K562 (cell line): Measurements from ENCODE around the gene PRRT1. TPM values are rescaled to one million over a fixed set of nuclear protein-coding genes. Genes with fewer than 3 reads are reported as not detected.

Source experiments
- ARNT ChIP-seq, 2 experiments: fragments of 450-650 bp; IDR thresholded peaks; 2 replicates each; pipeline ENCODE4 v1.6.1; 2016; ENCODE audit warnings: mild to moderate bottlenecking in 1 of 2
- ATF1 ChIP-seq, 2 experiments: fragments of 450-650 bp in 1 of 2; IDR thresholded peaks; 2 replicates each; pipeline ENCODE4 v1.6.1; 2016; ENCODE audit warnings: missing compliant biosample characterization in 1 of 2, missing genetic modification characterization in 1 of 2
- ELF2 ChIP-seq: fragments of 250-450 bp; sonication (Bioruptor Pico); IDR thresholded peaks from 2 replicates; pipeline ENCODE4 v1.5.0; 2021; ENCODE audit warnings: mild to moderate bottlenecking
- HINFP ChIP-seq: fragments of 450-650 bp; conservative IDR thresholded peaks from 2 replicates; pipeline ENCODE4 v1.6.1; 2016; ENCODE audit warnings: missing genetic modification characterization, low read depth, mild to moderate bottlenecking, control low read depth, missing compliant biosample characterization
- HNRNPL ChIP-seq: fragments of 200-400 bp; formaldehyde crosslinking; IDR thresholded peaks from 2 replicates; pipeline ENCODE4 v1.6.1; 2017; ENCODE audit warnings: low read depth, mild to moderate bottlenecking, low read length
- JUNB ChIP-seq: fragments of 450-650 bp; formaldehyde crosslinking; conservative IDR thresholded peaks from 2 replicates; pipeline ENCODE4 v1.4.0; 2020; ENCODE audit warnings: mild to moderate bottlenecking
- KDM1A ChIP-seq, 2 experiments: fragments of 450-650 bp; IDR thresholded peaks; 2 replicates each; pipeline ENCODE4 v1.6.1; 2016; ENCODE audit warnings: mild to moderate bottlenecking in 2 of 2
- LCOR ChIP-seq: sonication (generic); formaldehyde crosslinking; IDR thresholded peaks from 2 replicates; pipeline ENCODE4 v1.8.0; 2022; ENCODE audit warnings: mild to moderate bottlenecking, missing genetic modification reagents
- MEF2A ChIP-seq: IDR thresholded peaks from 2 replicates; pipeline ENCODE4 v1.6.1; 2011; ENCODE audit warnings: low read depth, mild to moderate bottlenecking, low read length, moderate library complexity; ENCODE audit not compliant: control insufficient read depth
- MEF2D ChIP-seq: conservative IDR thresholded peaks from 2 replicates; pipeline ENCODE4 v1.6.1; 2016; ENCODE audit warnings: low read depth, missing genetic modification characterization, missing compliant biosample characterization
- PHB ChIP-seq: fragments of 250-450 bp; sonication (Bioruptor Pico); IDR thresholded peaks from 2 replicates; pipeline ENCODE4 v1.5.0; 2021
- PKNOX1 ChIP-seq: fragments of 450-650 bp; IDR thresholded peaks from 2 replicates; pipeline ENCODE4 v1.6.1; 2016
- PRMT5 ChIP-seq: sonication (generic); formaldehyde crosslinking; IDR thresholded peaks from 2 replicates; pipeline ENCODE4 v1.5.0; 2020; ENCODE audit warnings: missing genetic modification reagents
- RBM22 ChIP-seq: fragments of 200-400 bp; formaldehyde crosslinking; IDR thresholded peaks from 2 replicates; pipeline ENCODE4 v1.6.1; 2018; ENCODE audit warnings: low read length, low read depth; ENCODE audit not compliant: poor library complexity, severe bottlenecking
- RFX1 ChIP-seq: fragments of 450-650 bp; IDR thresholded peaks from 2 replicates; pipeline ENCODE4 v1.6.1; 2016; ENCODE audit warnings: mild to moderate bottlenecking, moderate library complexity
- SNRNP70 ChIP-seq: fragments of 200-400 bp; formaldehyde crosslinking; optimal IDR thresholded peaks from 2 replicates; pipeline ENCODE3; 2017; ENCODE audit warnings: low read depth, low read length
- TOE1 ChIP-seq, 2 experiments: fragments of 450-650 bp in 1 of 2; sonication (generic) in 1 of 2; formaldehyde crosslinking in 1 of 2; IDR thresholded peaks; 2 replicates each; pipeline versions ENCODE4 v1.7.1 to v1.8.0; 2016 to 2022; ENCODE audit warnings: borderline replicate concordance in 2 of 2, mild to moderate bottlenecking in 2 of 2, antibody characterized with exemption in 1 of 2, inconsistent platforms in 1 of 2, low read depth in 1 of 2, missing genetic modification reagents in 1 of 2, moderate library complexity in 1 of 2
- ZHX1 ChIP-seq: fragments of 150-350 bp; conservative IDR thresholded peaks from 2 replicates; pipeline ENCODE4 v1.6.1; 2014; ENCODE audit warnings: low read length
- ZNF224 ChIP-seq: sonication (generic); formaldehyde crosslinking; IDR thresholded peaks from 2 replicates; pipeline ENCODE4 v1.8.0; 2022; ENCODE audit warnings: mild to moderate bottlenecking, missing genetic modification reagents
- ZNF408 ChIP-seq: fragments of 250-450 bp; sonication (Bioruptor Pico); IDR thresholded peaks from 2 replicates; pipeline ENCODE4 v1.4.0; 2020; ENCODE audit warnings: low read depth, mild to moderate bottlenecking, moderate library complexity
- polyA plus RNA-seq, 8 experiments: library from polyadenylated mRNA; depleted of rRNA in 4 of 8; stranded (reverse) in 5 of 8; unstranded in 3 of 8; fragments of >200 nt; fragmentation: Nextera tagmentation in 2 of 8; fragmentation: Illumina TruSeq in 1 of 8; extraction: Ambion mirVana in 2 of 8; extraction: Trizol in 1 of 8; gene quantifications; 2 replicates each; pipeline versions ENCODE4 v1.2.1 to v1.2.3, GENCODE V29; 2011 to 2014; ENCODE audit warnings: inconsistent platforms in 1 of 8, missing spikeins in 1 of 8
- total RNA-seq, 7 experiments: library from RNA; depleted of rRNA in 6 of 7; stranded (reverse); fragments of >200 nt in 6 of 7; fragmentation: Illumina TruSeq in 2 of 7; extraction: Trizol in 2 of 7; gene quantifications; 2 replicates each; pipeline versions ENCODE4 v1.2.1 to v1.2.3, GENCODE V29; 2011 to 2021; ENCODE audit warnings: low replicate concordance in 1 of 7
- TF ChIP-seq, protein P1 (sequence below), 2 experiments: fragments of 450-650 bp; IDR thresholded peaks; 2 replicates each; pipeline ENCODE4 v1.6.1; 2016

PRRT1 gene
- total and polyA plus RNA-seq, 9 of the 15 experiments (the other 6 are each of a cell fraction or from before 2014, with no cell fraction given) = 0.14 to 3.5 (median 0.41) TPM

DNA sequence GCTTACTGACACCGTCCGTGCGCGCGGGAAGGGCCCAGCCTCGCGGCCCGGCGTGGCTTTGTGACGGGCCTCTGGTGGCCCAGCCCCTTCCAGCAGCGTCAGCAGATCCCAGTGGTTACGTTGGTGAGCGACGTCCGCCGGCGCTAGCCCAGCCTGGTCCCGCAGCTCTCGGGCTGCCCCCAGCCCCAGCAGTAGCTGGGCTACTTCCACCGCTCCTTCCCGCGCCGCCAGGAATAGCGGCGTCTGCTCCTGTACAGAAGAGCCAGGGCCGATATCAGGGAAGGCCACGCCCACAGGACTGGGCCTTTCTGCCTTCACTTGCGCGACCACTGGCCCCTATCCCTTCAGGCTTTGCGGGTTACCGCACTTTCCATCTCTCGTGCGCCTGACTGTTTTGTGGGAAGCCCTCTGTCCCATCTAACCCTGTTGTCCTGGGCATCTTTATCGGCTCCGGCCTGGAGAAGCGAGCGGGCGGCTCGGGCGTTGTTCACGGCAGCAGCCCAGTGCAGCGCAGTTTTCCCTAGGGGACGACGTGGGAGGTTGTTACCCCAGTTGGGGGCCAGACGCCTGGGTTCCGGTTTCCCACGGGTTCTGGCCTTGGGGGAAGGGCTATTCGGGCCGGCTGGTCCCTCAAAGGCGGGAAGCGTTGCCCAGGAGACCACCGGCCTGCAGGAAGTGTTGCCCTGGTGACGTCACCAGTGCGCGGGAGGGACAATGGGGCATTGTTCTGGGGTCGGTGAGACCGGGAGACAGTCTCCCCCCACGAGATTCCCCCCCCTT is 44.4 kb upstream of the PRRT1 start (continued):
- TF ChIP-seq ZHX1 = no peak
- no peak for TF ChIP-seq LCOR (CRISPR knock-in tag)
- TF ChIP-seq RBM22 = peak; percentile 90
- TF ChIP-seq PHB (CRISPR knock-in tag) = peak; percentile 74; the same call in 1 of the 2 replicates
- peak; percentile 10; the same call in 1 of the 2 replicates for TF ChIP-seq ZNF224
- TF ChIP-seq ZNF408 = no peak
- peak; percentile 94 for TF ChIP-seq RFX1
- TF ChIP-seq KDM1A (IDR thresholded peaks at IDR 0.05) = no peak
- no peak for TF ChIP-seq MEF2A
- TF ChIP-seq MEF2D (tag) = no peak
- peak; percentile 11; the same call in 1 of the 2 replicates for TF ChIP-seq HINFP (tag)
- TF ChIP-seq JUNB (CRISPR knock-in tag) = peak; percentile 92
- TF ChIP-seq HNRNPL = 0 out of 2 replicates have a peak, but pooled peaks have one; percentile 58
- TF ChIP-seq ATF1 (CRISPR knock-in tag; IDR thresholded peaks at IDR 0.05) = peak; percentile 93
- TF ChIP-seq ATF1 (tag; IDR thresholded peaks at IDR 0.05) = peak; percentile 99
- TF ChIP-seq ELF2 (CRISPR knock-in tag) = peak; percentile 76; the same call in 1 of the 2 replicates
- peak in 1 of 2 experiments; percentile 25; a peak in 1 of 4 replicates for TF ChIP-seq ARNT (IDR thresholded peaks at IDR 0.05)
- TF ChIP-seq PRMT5 (CRISPR knock-in tag) = 0 out of 2 replicates have a peak, but pooled peaks have one; percentile 26
- TF ChIP-seq PKNOX1 = peak; percentile 94
- TF ChIP-seq, protein P1, sequence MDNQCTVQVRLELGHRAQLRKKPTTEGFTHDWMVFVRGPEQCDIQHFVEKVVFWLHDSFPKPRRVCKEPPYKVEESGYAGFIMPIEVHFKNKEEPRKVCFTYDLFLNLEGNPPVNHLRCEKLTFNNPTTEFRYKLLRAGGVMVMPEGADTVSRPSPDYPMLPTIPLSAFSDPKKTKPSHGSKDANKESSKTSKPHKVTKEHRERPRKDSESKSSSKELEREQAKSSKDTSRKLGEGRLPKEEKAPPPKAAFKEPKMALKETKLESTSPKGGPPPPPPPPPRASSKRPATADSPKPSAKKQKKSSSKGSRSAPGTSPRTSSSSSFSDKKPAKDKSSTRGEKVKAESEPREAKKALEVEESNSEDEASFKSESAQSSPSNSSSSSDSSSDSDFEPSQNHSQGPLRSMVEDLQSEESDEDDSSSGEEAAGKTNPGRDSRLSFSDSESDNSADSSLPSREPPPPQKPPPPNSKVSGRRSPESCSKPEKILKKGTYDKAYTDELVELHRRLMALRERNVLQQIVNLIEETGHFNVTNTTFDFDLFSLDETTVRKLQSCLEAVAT (IDR thresholded peaks at IDR 0.05) = peak in 1 of 2 experiments; percentile 68; a peak in 1 of 4 replicates
- peak; percentile 75; the same call in 1 of the 2 replicates for TF ChIP-seq TOE1 (IDR thresholded peaks at IDR 0.05; ENCODE audit: borderline replicate concordance)
- peak; percentile 80; the same call in 1 of the 2 replicates for TF ChIP-seq TOE1 (CRISPR knock-in tag; IDR thresholded peaks at IDR 0.05; ENCODE audit: borderline replicate concordance, low read depth)
- TF ChIP-seq SNRNP70 = no peak
